Ishikawa (cell line): ENCODE results near the gene CBS.

Source experiments
- CEBPB ChIP-seq: IDR thresholded peaks from 2 replicates; pipeline ENCODE4 v1.6.1; 2012
- CREB1 ChIP-seq: IDR thresholded peaks from 2 replicates; pipeline ENCODE4 v1.6.1; 2012; ENCODE audit warnings: low read depth
- EGR1 ChIP-seq: IDR thresholded peaks from 2 replicates; pipeline ENCODE4 v1.6.1; 2012
- EP300 ChIP-seq: IDR thresholded peaks from 2 replicates; pipeline ENCODE4 v1.6.1; 2012; ENCODE audit warnings: borderline replicate concordance
- FOXM1 ChIP-seq: IDR thresholded peaks from 2 replicates; pipeline ENCODE4 v1.6.1; 2012; ENCODE audit warnings: low read depth, borderline replicate concordance
- NFIC ChIP-seq: IDR thresholded peaks from 2 replicates; pipeline ENCODE4 v1.6.1; 2012
- RAD21 ChIP-seq: IDR thresholded peaks from 2 replicates; pipeline ENCODE4 v1.6.1; 2012; ENCODE audit warnings: low read depth
- TAF1 ChIP-seq: IDR thresholded peaks from 2 replicates; pipeline ENCODE4 v1.6.1; 2012; ENCODE audit warnings: low read depth, mild to moderate bottlenecking
- TCF12 ChIP-seq: IDR thresholded peaks from 2 replicates; pipeline ENCODE4 v1.6.1; 2012; ENCODE audit warnings: low read depth
- TEAD4 ChIP-seq: IDR thresholded peaks from 2 replicates; pipeline ENCODE4 v1.6.1; 2012
- YY1 ChIP-seq: IDR thresholded peaks from 2 replicates; pipeline ENCODE4 v1.6.1; 2012; ENCODE audit warnings: low read depth
- ZBTB7A ChIP-seq: IDR thresholded peaks from 2 replicates; pipeline ENCODE4 v1.6.1; 2012; ENCODE audit warnings: low read depth
- TF ChIP-seq, protein P1 (sequence below): IDR thresholded peaks from 2 replicates; pipeline ENCODE4 v1.6.1; 2012
- TF ChIP-seq, protein P2 (sequence below): IDR thresholded peaks from 2 replicates; pipeline ENCODE4 v1.6.1; 2012; ENCODE audit warnings: low read depth, mild to moderate bottlenecking
- TF ChIP-seq, protein P3 (sequence below): IDR thresholded peaks from 2 replicates; pipeline ENCODE4 v1.6.1; 2012

Gene CBS

DNA sequence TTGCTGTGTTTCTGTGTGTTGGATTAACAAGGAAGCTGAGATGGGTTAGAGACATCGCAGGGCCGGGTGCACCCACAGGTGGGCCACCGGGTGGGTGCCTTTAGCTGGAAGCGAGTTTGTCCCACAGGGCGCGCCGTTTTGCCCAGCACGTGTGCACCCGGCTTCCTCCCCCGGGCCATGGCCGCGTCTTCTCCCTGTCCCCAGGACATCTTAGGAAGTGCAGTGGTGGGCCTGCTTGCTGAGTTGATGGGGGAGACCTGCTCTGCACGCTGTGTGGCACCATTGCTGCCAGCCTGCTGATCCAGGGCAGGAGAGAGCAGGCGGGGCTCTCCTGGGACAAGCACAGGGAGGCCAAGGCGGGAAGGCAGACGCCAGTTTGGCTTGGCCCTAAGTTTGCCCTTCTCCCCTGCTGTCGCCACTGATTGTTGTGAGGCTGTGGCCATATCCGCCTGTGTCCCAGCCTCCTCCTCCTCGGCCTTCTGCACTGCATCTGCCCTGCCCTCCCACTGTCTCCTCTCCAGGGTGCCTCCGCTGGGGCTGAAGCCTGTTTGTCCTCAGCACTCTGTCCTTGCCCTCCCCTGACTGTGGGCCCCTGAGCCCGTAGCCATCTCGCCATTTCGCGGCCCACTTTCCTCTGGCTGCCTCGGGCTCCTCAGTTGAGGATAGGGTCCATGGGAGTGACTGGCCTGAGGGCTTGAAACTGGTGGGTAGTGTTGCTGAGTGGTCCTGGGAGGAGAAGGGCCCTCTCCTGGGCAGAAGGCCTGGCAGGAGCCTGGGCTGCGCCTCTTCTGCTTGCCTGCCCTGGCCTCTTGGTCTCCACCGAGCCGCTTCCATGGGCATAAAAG lies 53.7 kb downstream of the CBS start:
- TF ChIP-seq RAD21 (no peak), EGR1 (no peak), FOXM1 (no peak), EP300 (no peak), TCF12 (no peak), CREB1 (no peak), TEAD4 (no peak), ZBTB7A (no peak), CEBPB (no peak), YY1 (no peak), NFIC (no peak)
- TF ChIP-seq, protein P1, sequence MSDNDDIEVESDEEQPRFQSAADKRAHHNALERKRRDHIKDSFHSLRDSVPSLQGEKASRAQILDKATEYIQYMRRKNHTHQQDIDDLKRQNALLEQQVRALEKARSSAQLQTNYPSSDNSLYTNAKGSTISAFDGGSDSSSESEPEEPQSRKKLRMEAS, result no peak
- TF ChIP-seq, protein P2, sequence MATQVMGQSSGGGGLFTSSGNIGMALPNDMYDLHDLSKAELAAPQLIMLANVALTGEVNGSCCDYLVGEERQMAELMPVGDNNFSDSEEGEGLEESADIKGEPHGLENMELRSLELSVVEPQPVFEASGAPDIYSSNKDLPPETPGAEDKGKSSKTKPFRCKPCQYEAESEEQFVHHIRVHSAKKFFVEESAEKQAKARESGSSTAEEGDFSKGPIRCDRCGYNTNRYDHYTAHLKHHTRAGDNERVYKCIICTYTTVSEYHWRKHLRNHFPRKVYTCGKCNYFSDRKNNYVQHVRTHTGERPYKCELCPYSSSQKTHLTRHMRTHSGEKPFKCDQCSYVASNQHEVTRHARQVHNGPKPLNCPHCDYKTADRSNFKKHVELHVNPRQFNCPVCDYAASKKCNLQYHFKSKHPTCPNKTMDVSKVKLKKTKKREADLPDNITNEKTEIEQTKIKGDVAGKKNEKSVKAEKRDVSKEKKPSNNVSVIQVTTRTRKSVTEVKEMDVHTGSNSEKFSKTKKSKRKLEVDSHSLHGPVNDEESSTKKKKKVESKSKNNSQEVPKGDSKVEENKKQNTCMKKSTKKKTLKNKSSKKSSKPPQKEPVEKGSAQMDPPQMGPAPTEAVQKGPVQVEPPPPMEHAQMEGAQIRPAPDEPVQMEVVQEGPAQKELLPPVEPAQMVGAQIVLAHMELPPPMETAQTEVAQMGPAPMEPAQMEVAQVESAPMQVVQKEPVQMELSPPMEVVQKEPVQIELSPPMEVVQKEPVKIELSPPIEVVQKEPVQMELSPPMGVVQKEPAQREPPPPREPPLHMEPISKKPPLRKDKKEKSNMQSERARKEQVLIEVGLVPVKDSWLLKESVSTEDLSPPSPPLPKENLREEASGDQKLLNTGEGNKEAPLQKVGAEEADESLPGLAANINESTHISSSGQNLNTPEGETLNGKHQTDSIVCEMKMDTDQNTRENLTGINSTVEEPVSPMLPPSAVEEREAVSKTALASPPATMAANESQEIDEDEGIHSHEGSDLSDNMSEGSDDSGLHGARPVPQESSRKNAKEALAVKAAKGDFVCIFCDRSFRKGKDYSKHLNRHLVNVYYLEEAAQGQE, result no peak
- TF ChIP-seq, protein P3, sequence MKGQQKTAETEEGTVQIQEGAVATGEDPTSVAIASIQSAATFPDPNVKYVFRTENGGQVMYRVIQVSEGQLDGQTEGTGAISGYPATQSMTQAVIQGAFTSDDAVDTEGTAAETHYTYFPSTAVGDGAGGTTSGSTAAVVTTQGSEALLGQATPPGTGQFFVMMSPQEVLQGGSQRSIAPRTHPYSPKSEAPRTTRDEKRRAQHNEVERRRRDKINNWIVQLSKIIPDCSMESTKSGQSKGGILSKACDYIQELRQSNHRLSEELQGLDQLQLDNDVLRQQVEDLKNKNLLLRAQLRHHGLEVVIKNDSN, result no peak

DNA sequence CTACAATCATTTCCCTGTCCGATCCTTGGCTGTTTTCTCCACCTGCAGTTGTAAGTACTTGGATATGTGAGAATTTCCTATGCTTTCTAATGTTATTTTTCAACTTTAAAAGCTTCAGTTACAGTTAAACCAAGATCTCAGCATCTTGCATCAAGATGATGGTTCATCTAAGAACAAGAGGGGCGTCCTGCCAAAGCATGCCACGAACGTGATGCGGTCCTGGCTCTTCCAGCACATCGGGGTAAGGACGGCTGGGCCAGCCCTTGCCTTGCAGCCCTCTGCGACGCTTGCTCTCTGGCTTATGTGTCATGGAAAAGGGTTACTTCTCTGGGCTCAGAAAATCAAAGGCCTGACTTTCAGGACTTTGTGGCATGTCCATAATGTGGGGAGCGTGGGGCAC lies 54.4 kb downstream of the CBS start:
- TF ChIP-seq TEAD4, result no peak

DNA sequence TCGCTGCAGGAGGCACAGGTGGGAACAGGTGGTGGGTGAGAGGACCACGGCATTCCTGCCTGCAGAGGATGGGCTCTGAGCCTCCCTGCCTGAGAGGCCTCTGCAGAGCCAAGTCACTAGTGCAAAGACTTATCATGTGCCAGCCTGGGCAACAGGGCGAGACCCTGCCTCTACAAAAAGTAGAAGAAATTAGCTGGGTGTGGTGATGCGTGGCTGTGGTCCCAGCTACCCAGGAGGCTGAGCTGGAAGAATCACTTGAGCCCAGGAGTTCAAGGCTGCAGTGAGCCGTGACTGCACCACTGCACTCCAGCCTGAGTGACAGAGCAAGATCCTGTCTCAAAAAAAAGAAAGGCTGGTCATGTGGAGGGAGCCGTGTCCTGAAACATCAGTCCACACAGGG lies 54.9 kb downstream of the CBS start:
- TF ChIP-seq TEAD4 (no peak), YY1 (no peak), ZBTB7A (no peak), EP300 (peak; percentile 60; the same call in 1 of the 2 replicates), CREB1 (no peak), RAD21 (no peak), FOXM1 (no peak), NFIC (no peak)
- TF ChIP-seq, protein P3, result peak; percentile 56; the same call in 1 of the 2 replicates

DNA sequence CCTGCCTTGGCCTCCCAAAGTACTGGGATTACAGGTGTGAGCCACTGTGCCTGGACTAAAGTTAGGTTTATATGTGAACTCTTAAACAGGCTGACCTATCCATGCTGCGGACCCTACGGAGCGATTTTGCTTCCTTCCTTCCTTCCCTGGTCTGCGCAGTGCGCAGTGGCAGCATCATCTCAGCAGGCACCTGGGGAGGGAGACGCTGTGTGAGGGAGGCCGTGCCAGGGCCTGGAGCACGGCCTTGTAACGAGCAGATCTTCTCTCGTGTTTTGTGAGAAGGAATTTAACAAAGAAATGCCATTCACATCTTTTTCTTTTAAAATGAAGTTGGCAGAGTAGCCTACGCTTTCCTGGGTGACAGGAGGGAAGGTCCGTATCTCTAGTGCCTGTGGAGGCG lies 55.5 kb downstream of the CBS start:
- TF ChIP-seq, protein P3, result no peak
- TF ChIP-seq, protein P1, result no peak
- TF ChIP-seq FOXM1 (no peak), YY1 (no peak), EGR1 (no peak), TAF1 (no peak), TEAD4 (no peak), ZBTB7A (no peak), CREB1 (no peak)

DNA sequence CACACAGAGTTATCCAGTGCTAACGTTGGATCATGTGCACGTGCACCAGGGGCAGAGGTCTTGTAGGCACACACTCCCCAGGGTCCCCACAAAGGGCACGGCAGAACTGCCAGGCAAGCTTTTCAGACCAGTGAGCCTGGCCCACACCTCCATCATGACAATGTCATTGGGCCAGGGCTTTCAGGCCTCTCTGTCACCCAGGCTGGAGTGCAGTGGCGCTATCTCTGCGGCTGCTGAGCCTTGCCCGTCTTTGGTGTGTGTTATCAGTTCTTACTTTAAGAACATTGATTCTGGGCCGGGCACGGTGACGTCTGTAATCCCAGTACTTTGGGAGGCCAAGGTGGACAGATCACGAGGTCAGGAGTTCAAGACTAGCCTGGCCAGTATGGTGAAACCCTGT lies 57.1 kb downstream of the CBS start:
- TF ChIP-seq CEBPB (no peak), NFIC (no peak), RAD21 (no peak), FOXM1 (no peak), YY1 (no peak), TCF12 (no peak), TEAD4 (no peak), ZBTB7A (no peak)
- TF ChIP-seq, protein P2, result no peak
- TF ChIP-seq, protein P3, result no peak
